Measurements from ENCODE around the gene UBE3C. TPM values are rescaled to one million over a fixed set of nuclear protein-coding genes. Genes with fewer than 3 reads are reported as not detected.
A peak's percentile ranks its signal among the peaks of the same experiment; 100 is the strongest.
"Not testable (repeated sequence)": the region's sequence is repeated elsewhere in the genome, so short reads cannot be mapped to it uniquely, and the experiment has no call there.

UBE3C gene
- total and polyA plus RNA-seq, 2 experiments from 2014 or later = 30.8 to 92.7 TPM

DNA sequence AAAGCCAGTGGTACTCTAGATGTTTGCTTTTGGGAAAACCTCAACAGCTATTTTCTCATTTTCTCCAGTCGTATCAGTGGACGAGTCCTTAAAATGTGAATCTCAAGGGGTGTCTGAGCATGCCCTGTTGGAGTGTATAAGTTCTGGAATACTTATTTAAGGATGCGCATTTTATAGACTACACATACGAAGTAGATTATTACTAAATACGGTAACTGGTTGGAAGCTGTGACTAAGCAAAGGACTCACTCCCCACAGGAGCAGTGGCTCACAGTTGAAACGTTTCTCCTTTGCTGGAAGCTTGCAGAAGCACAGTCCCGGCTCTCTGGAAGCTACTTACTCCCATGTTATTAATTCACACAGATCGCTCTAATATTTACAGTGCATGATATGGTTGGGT, 107.3 kb downstream of the UBE3C start:
- H3K9ac ChIP-seq = no peak overlapping the region
- H3F3A ChIP-seq (ENCODE audit: insufficient read depth) = peaks cover 14% of the 10 kb centered on the region
- no peak overlapping the region for H2AFZ ChIP-seq
- no peak overlapping the region for H3K4me3 ChIP-seq
- H3K4me1 ChIP-seq (ENCODE audit: insufficient read depth) = no peaks in the 10 kb centered on the region
- no peaks in the 10 kb centered on the region for H3K27me3 ChIP-seq (replicated peaks; ENCODE audit: insufficient read depth)
- H3K4me2 ChIP-seq (ENCODE audit: unreplicated experiment) = no peak overlapping the region
- WGBS, 2 experiments (ENCODE audit: low coverage in 1 of 2, low lambda C conversion rate in 2 of 2, missing lambda C conversion rate in 2 of 2) = 90 to 96% methylated on average over 8 of the region's 8 CpGs
- no peaks in the 10 kb centered on the region for H3K9me2 ChIP-seq (ENCODE audit: insufficient read depth)
- peaks cover 8% of the 10 kb centered on the region; the same call in 1 of the 2 replicates for H3K36me3 ChIP-seq (ENCODE audit: low read depth)
- no peaks in the 10 kb centered on the region for H4K20me1 ChIP-seq (ENCODE audit: insufficient read depth)
- in situ Hi-C loops (cut with MboI) = no loop called here
- TF ChIP-seq EZH2 (IDR thresholded peaks at IDR 0.05; ENCODE audit: insufficient read depth, poor library complexity, severe bottlenecking) (no peak), EZH2phosphoT487 (IDR thresholded peaks at IDR 0.05; ENCODE audit: insufficient read depth, low read depth) (no peak)
- H3K9me3 ChIP-seq (ENCODE audit: low read depth) = no peaks in the 10 kb centered on the region
- H3K27ac ChIP-seq = no peak overlapping the region
- no peak for DNase-seq
- peaks cover 6% of the 10 kb centered on the region; the same call in 1 of the 2 replicates for H3K79me2 ChIP-seq (ENCODE audit: insufficient read depth)

GRCh38 chr7:157248659-157249058, 109.9 kb downstream of the UBE3C start:
- WGBS, 2 experiments (ENCODE audit: low coverage in 1 of 2, low lambda C conversion rate in 2 of 2, missing lambda C conversion rate in 2 of 2) = 96 to 97% methylated on average over 14 of the region's 14 CpGs

GRCh38 chr7:157250605-157251228, 112.0 kb downstream of the UBE3C start:
- Histone ChIP-seq H3K4me1 (ENCODE audit: insufficient read depth) (no peaks in the 10 kb centered on the region), H3K9ac (no peak overlapping the region), H3K9me2 (ENCODE audit: insufficient read depth) (no peaks in the 10 kb centered on the region), H3K36me3 (ENCODE audit: low read depth) (peaks cover 17% of the 10 kb centered on the region; the same call in 1 of the 2 replicates), H3F3A (ENCODE audit: insufficient read depth) (peaks cover 5% of the 10 kb centered on the region), H3K9me3 (ENCODE audit: low read depth) (no peaks in the 10 kb centered on the region), H3K4me2 (ENCODE audit: unreplicated experiment) (no peak overlapping the region), H3K4me3 (no peak overlapping the region), H2AFZ (no peak overlapping the region), H3K27me3 (replicated peaks; ENCODE audit: insufficient read depth) (no peaks in the 10 kb centered on the region), H4K20me1 (ENCODE audit: insufficient read depth) (no peaks in the 10 kb centered on the region), H3K79me2 (ENCODE audit: insufficient read depth) (peaks cover 12% of the 10 kb centered on the region; the same call in 1 of the 2 replicates), H3K27ac (no peak overlapping the region)
- DNase-seq = peak; percentile 79
- whole genome bisulfite sequencing, 2 experiments (ENCODE audit: low coverage in 1 of 2, low lambda C conversion rate in 2 of 2, missing lambda C conversion rate in 2 of 2) = 27 to 29% methylated on average over 9 of the region's 9 CpGs
- no peak for TF ChIP-seq EZH2phosphoT487 (IDR thresholded peaks at IDR 0.05; ENCODE audit: insufficient read depth, low read depth)
- in situ Hi-C loops (cut with MboI) = no loop called here

More at GRCh38 chr7:157248659-157249058, 109.9 kb downstream of the UBE3C start:
- H3K27me3 ChIP-seq (replicated peaks; ENCODE audit: insufficient read depth) = no peaks in the 10 kb centered on the region
- in situ Hi-C loops (cut with MboI) = no loop called here
- H3K4me1 ChIP-seq (ENCODE audit: insufficient read depth) = no peaks in the 10 kb centered on the region
- peaks cover 14% of the 10 kb centered on the region for H3F3A ChIP-seq (ENCODE audit: insufficient read depth)
- no peaks in the 10 kb centered on the region for H3K9me3 ChIP-seq (ENCODE audit: low read depth)
- TF ChIP-seq EZH2phosphoT487 (IDR thresholded peaks at IDR 0.05; ENCODE audit: insufficient read depth, low read depth) = no peak
- TF ChIP-seq EZH2 (IDR thresholded peaks at IDR 0.05; ENCODE audit: insufficient read depth, poor library complexity, severe bottlenecking) = no peak
- no peak overlapping the region for H3K4me2 ChIP-seq (ENCODE audit: unreplicated experiment)
- no peaks in the 10 kb centered on the region for H3K9me2 ChIP-seq (ENCODE audit: insufficient read depth)
- H3K79me2 ChIP-seq (ENCODE audit: insufficient read depth) = peaks cover 17% of the 10 kb centered on the region
- peaks cover 9% of the 10 kb centered on the region; the same call in 1 of the 2 replicates for H3K36me3 ChIP-seq (ENCODE audit: low read depth)
- H4K20me1 ChIP-seq (ENCODE audit: insufficient read depth) = no peaks in the 10 kb centered on the region
- H3K27ac ChIP-seq = no peak overlapping the region
- H3K4me3 ChIP-seq = no peak overlapping the region
- no peak overlapping the region for H3K9ac ChIP-seq
- DNase-seq = no peak
- H2AFZ ChIP-seq = no peak overlapping the region

DNA sequence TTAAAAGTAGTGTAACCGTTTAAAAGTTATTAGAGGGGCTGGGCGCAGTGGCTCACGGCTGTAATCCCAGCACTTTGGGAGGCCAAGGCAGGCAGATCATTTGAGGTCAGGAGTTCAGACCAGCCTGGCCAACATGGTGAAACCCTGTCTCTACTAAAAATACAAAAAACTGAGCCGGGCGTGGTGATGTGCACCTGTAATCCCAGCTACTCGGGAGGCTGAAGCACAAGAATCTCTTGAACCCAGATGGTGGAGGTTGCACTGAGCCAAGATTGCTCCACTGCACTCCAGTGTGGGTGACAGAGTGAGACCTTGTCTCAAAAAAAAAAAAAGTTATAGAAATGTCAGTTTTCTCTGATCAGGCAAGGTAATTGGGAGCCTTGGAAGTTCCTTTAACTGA, 113.1 kb downstream of the UBE3C start:
- H2AFZ ChIP-seq; H3K9me3 ChIP-seq (ENCODE audit: low read depth); H3K27ac ChIP-seq; H3K9me2 ChIP-seq (ENCODE audit: insufficient read depth); H3K9ac ChIP-seq; H4K20me1 ChIP-seq (ENCODE audit: insufficient read depth); H3K27me3 ChIP-seq (replicated peaks; ENCODE audit: insufficient read depth); H3F3A ChIP-seq (ENCODE audit: insufficient read depth); H3K4me2 ChIP-seq (ENCODE audit: unreplicated experiment); in situ Hi-C loops (cut with MboI); H3K4me1 ChIP-seq (ENCODE audit: insufficient read depth); H3K4me3 ChIP-seq; DNase-seq: not testable (repeated sequence)
- H3K36me3 ChIP-seq (ENCODE audit: low read depth) = peaks cover 20% of the 10 kb centered on the region
- WGBS, 2 experiments (ENCODE audit: low coverage in 1 of 2, low lambda C conversion rate in 2 of 2, missing lambda C conversion rate in 2 of 2) = 90 to 92% methylated on average over 6 of the region's 6 CpGs
- H3K79me2 ChIP-seq (ENCODE audit: insufficient read depth) = peaks cover 12% of the 10 kb centered on the region; the same call in 1 of the 2 replicates

DNA sequence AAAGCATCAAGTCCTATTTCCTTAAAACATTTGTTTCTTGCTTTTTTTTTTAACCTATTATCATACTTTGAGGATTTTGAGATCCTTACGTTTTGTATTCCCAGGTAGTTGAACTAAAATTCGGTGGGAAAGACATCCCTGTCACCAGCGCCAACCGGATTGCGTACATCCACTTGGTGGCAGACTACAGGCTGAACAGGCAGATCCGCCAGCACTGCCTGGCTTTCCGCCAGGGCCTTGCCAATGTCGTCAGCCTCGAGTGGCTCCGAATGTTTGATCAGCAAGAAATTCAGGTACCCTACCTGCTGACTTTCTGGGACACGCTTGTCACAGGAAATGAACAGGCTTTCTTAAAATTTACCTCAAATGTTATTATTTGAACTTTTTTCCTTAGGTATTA, 115.1 kb downstream of the UBE3C start:
- Histone ChIP-seq H3K4me2 (ENCODE audit: unreplicated experiment) (no peak overlapping the region), H3K4me3 (no peak overlapping the region), H3K36me3 (ENCODE audit: low read depth) (peaks cover 29% of the 10 kb centered on the region), H3K9ac (no peak overlapping the region), H3K9me2 (ENCODE audit: insufficient read depth) (no peaks in the 10 kb centered on the region), H3K4me1 (ENCODE audit: insufficient read depth) (no peaks in the 10 kb centered on the region), H3K9me3 (ENCODE audit: low read depth) (no peaks in the 10 kb centered on the region), H3K79me2 (ENCODE audit: insufficient read depth) (peaks cover 12% of the 10 kb centered on the region; the same call in 1 of the 2 replicates), H3F3A (ENCODE audit: insufficient read depth) (peaks cover 5% of the 10 kb centered on the region), H2AFZ (no peak overlapping the region), H3K27me3 (replicated peaks; ENCODE audit: insufficient read depth) (no peaks in the 10 kb centered on the region), H4K20me1 (ENCODE audit: insufficient read depth) (no peaks in the 10 kb centered on the region), H3K27ac (no peak overlapping the region)
- no peak for DNase-seq
- WGBS, 2 experiments (ENCODE audit: low coverage in 1 of 2, low lambda C conversion rate in 2 of 2, missing lambda C conversion rate in 2 of 2) = 84 to 92% methylated on average over 11 of the region's 11 CpGs
- in situ Hi-C loops (cut with MboI) = no loop called here
- TF ChIP-seq EZH2phosphoT487 (IDR thresholded peaks at IDR 0.05; ENCODE audit: insufficient read depth, low read depth) = no peak
- TF ChIP-seq EZH2 (IDR thresholded peaks at IDR 0.05; ENCODE audit: insufficient read depth, poor library complexity, severe bottlenecking) = no peak

- H3K27me3 ChIP-seq (replicated peaks; ENCODE audit: insufficient read depth); H3K4me3 ChIP-seq; H3K4me1 ChIP-seq (ENCODE audit: insufficient read depth); H3K9ac ChIP-seq; DNase-seq; H3K9me2 ChIP-seq (ENCODE audit: insufficient read depth); H2AFZ ChIP-seq; H3K4me2 ChIP-seq (ENCODE audit: unreplicated experiment); H3K9me3 ChIP-seq (ENCODE audit: low read depth); H3F3A ChIP-seq (ENCODE audit: insufficient read depth); H3K27ac ChIP-seq; in situ Hi-C loops (cut with MboI); H4K20me1 ChIP-seq (ENCODE audit: insufficient read depth): not testable (repeated sequence)
- H3K36me3 ChIP-seq (ENCODE audit: low read depth) = peaks cover 36% of the 10 kb centered on the region
- H3K79me2 ChIP-seq (ENCODE audit: insufficient read depth) = peaks cover 12% of the 10 kb centered on the region; the same call in 1 of the 2 replicates
- 89 to 93% methylated on average over 16 to 18 of the region's 18 CpGs for WGBS, 2 experiments (ENCODE audit: low coverage in 1 of 2, low lambda C conversion rate in 2 of 2, missing lambda C conversion rate in 2 of 2)
Measured at GRCh38 chr7:157254781-157255180, 116.1 kb downstream of the UBE3C start.
